Activated CD4-positive, alpha-beta T cell treated with anti-CD3 and anti-CD28 coated beads, Interleukin-2, Interleukin-4, amounts not matched to agents 100 ng/mL and 50 ng/mL, durations not matched to agents 16 hours and 8 hours (primary cell): ENCODE data around the gene PREX1.
"Not testable (repeated sequence)": the region's sequence is repeated elsewhere in the genome, so short reads cannot be mapped to it uniquely, and the experiment has no call there.

ENCODE experiments used
- DNase-seq: peaks from one replicate; pipeline ENCODE4 v3.0.0-alpha.2; 2020; ENCODE audit warnings: low spot score

The PREX1 gene

GRCh38 chr20:48812600-48813445 lies 15.0 kb downstream of the PREX1 start:
- no peak for DNase-seq

- DNase-seq, result not testable (repeated sequence)
Observed at GRCh38 chr20:48812114-48812513, 15.7 kb downstream of the PREX1 start.

GRCh38 chr20:48809673-48810072 lies 18.1 kb downstream of the PREX1 start:
- DNase-seq, result no peak

- no peak for DNase-seq
Observed at GRCh38 chr20:48808382-48809034, 19.3 kb downstream of the PREX1 start.

GRCh38 chr20:48807586-48808381 lies 20.0 kb downstream of the PREX1 start:
- no peak for DNase-seq

GRCh38 chr20:48807051-48807450 lies 20.7 kb downstream of the PREX1 start:
- DNase-seq, result no peak

GRCh38 chr20:48805716-48806115 lies 22.1 kb downstream of the PREX1 start:
- DNase-seq, result no peak

- DNase-seq, result no peak
Observed at GRCh38 chr20:48805286-48805685, 22.5 kb downstream of the PREX1 start.

- no peak for DNase-seq
Observed at GRCh38 chr20:48804300-48804980, 23.4 kb downstream of the PREX1 start.

GRCh38 chr20:48803176-48804053 lies 24.4 kb downstream of the PREX1 start:
- no peak for DNase-seq

GRCh38 chr20:48802647-48803046 lies 25.2 kb downstream of the PREX1 start:
- no peak for DNase-seq

GRCh38 chr20:48802216-48802615 lies 25.6 kb downstream of the PREX1 start:
- DNase-seq, result no peak

GRCh38 chr20:48801197-48801596 lies 26.6 kb downstream of the PREX1 start:
- no peak for DNase-seq

- DNase-seq, result no peak
Observed at GRCh38 chr20:48800177-48800576, 27.6 kb downstream of the PREX1 start.

GRCh38 chr20:48799328-48800105 lies 28.3 kb downstream of the PREX1 start:
- no peak for DNase-seq

GRCh38 chr20:48797850-48798747 lies 29.7 kb downstream of the PREX1 start:
- DNase-seq, result no peak

GRCh38 chr20:48797275-48797825 lies 30.4 kb downstream of the PREX1 start:
- no peak for DNase-seq

GRCh38 chr20:48795732-48796131 lies 32.1 kb downstream of the PREX1 start:
- no peak for DNase-seq
